ENCODE measurements around the gene TCEA2.

TCEA2 gene

GRCh38 chr20:64119681-64120341, 56.8 kb downstream of the TCEA2 start:
- Histone ChIP-seq H3K36me3 (ENCODE audit: low read length) (no peaks in the 10 kb centered on the region), H3K27ac (ENCODE audit: low read depth, low read length) (no peak overlapping the region), H3K9me3 (ENCODE audit: insufficient read depth, low read length) (no peaks in the 10 kb centered on the region), H2AFZ (ENCODE audit: low read depth, low read length, severe bottlenecking) (peak overlapping the region; percentile 78), H3K4me3 (ENCODE audit: insufficient read depth, low read length, poor library complexity, severe bottlenecking) (no peak overlapping the region), H3K9ac (ENCODE audit: low read length) (peak overlapping the region; percentile 32; the same call in 1 of the 2 replicates), H4K20me1 (ENCODE audit: low read depth, low read length) (no peaks in the 10 kb centered on the region), H3K79me2 (ENCODE audit: insufficient read depth, low read length) (no peaks in the 10 kb centered on the region), H3K27me3 (ENCODE audit: low read length) (no peaks in the 10 kb centered on the region), H3F3A (ENCODE audit: insufficient read depth) (no peaks in the 10 kb centered on the region), H3K4me2 (ENCODE audit: low read depth, low read length, poor library complexity, severe bottlenecking) (peak overlapping the region; percentile 29), H3K9me2 (replicated peaks; ENCODE audit: insufficient read depth, low read length) (no peaks in the 10 kb centered on the region)
- TF ChIP-seq EZH2phosphoT487 (conservative IDR thresholded peaks at IDR 0.05; ENCODE audit: low read length): no peak
- TF ChIP-seq, protein P1, sequence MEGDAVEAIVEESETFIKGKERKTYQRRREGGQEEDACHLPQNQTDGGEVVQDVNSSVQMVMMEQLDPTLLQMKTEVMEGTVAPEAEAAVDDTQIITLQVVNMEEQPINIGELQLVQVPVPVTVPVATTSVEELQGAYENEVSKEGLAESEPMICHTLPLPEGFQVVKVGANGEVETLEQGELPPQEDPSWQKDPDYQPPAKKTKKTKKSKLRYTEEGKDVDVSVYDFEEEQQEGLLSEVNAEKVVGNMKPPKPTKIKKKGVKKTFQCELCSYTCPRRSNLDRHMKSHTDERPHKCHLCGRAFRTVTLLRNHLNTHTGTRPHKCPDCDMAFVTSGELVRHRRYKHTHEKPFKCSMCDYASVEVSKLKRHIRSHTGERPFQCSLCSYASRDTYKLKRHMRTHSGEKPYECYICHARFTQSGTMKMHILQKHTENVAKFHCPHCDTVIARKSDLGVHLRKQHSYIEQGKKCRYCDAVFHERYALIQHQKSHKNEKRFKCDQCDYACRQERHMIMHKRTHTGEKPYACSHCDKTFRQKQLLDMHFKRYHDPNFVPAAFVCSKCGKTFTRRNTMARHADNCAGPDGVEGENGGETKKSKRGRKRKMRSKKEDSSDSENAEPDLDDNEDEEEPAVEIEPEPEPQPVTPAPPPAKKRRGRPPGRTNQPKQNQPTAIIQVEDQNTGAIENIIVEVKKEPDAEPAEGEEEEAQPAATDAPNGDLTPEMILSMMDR (IDR thresholded peaks at IDR 0.05; ENCODE audit: insufficient read depth, low read length, poor library complexity, severe bottlenecking): no peak

GRCh38 chr20:64121586-64121985, 58.6 kb downstream of the TCEA2 start:
- Histone ChIP-seq H3K9me2 (replicated peaks; ENCODE audit: insufficient read depth, low read length) (no peaks in the 10 kb centered on the region), H3K4me2 (ENCODE audit: low read depth, low read length, poor library complexity, severe bottlenecking) (no peak overlapping the region), H3K79me2 (ENCODE audit: insufficient read depth, low read length) (no peaks in the 10 kb centered on the region), H3K27me3 (ENCODE audit: low read length) (no peaks in the 10 kb centered on the region), H2AFZ (ENCODE audit: low read depth, low read length, severe bottlenecking) (no peak overlapping the region), H3F3A (ENCODE audit: insufficient read depth) (no peaks in the 10 kb centered on the region), H3K27ac (ENCODE audit: low read depth, low read length) (no peak overlapping the region), H3K36me3 (ENCODE audit: low read length) (no peaks in the 10 kb centered on the region), H3K9ac (ENCODE audit: low read length) (no peak overlapping the region), H4K20me1 (ENCODE audit: low read depth, low read length) (no peaks in the 10 kb centered on the region), H3K4me3 (ENCODE audit: insufficient read depth, low read length, poor library complexity, severe bottlenecking) (no peak overlapping the region), H3K9me3 (ENCODE audit: insufficient read depth, low read length) (no peaks in the 10 kb centered on the region)
- TF ChIP-seq EZH2phosphoT487 (conservative IDR thresholded peaks at IDR 0.05; ENCODE audit: low read length): no peak
- TF ChIP-seq, protein P1 (IDR thresholded peaks at IDR 0.05; ENCODE audit: insufficient read depth, low read length, poor library complexity, severe bottlenecking): no peak
